ENCODE data around the gene SLC5A8. TPM values are rescaled to one million over a fixed set of nuclear protein-coding genes. Genes with fewer than 3 reads are reported as not detected.

SLC5A8 gene
- total RNA-seq, 1 experiment from 2014 or later: not detected

DNA sequence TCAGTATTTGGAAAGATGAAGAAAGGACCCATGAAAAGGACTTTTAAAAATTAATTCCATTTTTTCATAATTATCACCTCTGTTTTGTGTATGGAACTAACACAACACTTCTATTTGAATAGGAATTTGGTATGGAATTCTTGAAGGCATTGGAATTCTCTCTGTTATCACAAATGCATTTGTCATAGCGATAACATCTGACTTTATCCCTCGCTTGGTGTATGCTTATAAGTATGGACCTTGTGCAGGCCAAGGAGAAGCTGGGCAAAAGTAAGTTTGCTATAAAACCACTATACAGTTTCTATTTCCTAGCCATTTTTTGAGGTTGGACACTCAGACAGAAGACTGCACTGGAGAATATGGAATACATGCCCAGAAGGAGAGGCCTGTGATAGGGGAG, 98.6 kb downstream of the SLC5A8 start:
- CTCF ChIA-PET: no interaction called here
- POLR2A ChIA-PET: no interaction called here
- no peak for TF ChIP-seq SIN3A (IDR thresholded peaks at IDR 0.05; ENCODE audit: low read depth)
- no peak for TF ChIP-seq CEBPB (IDR thresholded peaks at IDR 0.05; ENCODE audit: low read depth)
- TF ChIP-seq SRF (IDR thresholded peaks at IDR 0.05; ENCODE audit: low read depth): no peak
- no peak for TF ChIP-seq TCF7L2 (IDR thresholded peaks at IDR 0.05; ENCODE audit: borderline replicate concordance, extremely low read depth, insufficient read depth, insufficient read length)
- no peak for TF ChIP-seq EZH2 (IDR thresholded peaks at IDR 0.05)
- TF ChIP-seq ZNF274 (IDR thresholded peaks at IDR 0.05; ENCODE audit: low read depth, low read length): no peak
- no peak for TF ChIP-seq EGR1 (IDR thresholded peaks at IDR 0.05; ENCODE audit: low read depth)
- no peak for TF ChIP-seq RAD21 (IDR thresholded peaks at IDR 0.05; ENCODE audit: low read depth)
- TF ChIP-seq YY1 (IDR thresholded peaks at IDR 0.05; ENCODE audit: extremely low read depth, insufficient replicate concordance, low read depth, low read length): no peak
- no peak for TF ChIP-seq CBX3 (IDR thresholded peaks at IDR 0.05; ENCODE audit: low read depth)
- TF ChIP-seq, protein P1, sequence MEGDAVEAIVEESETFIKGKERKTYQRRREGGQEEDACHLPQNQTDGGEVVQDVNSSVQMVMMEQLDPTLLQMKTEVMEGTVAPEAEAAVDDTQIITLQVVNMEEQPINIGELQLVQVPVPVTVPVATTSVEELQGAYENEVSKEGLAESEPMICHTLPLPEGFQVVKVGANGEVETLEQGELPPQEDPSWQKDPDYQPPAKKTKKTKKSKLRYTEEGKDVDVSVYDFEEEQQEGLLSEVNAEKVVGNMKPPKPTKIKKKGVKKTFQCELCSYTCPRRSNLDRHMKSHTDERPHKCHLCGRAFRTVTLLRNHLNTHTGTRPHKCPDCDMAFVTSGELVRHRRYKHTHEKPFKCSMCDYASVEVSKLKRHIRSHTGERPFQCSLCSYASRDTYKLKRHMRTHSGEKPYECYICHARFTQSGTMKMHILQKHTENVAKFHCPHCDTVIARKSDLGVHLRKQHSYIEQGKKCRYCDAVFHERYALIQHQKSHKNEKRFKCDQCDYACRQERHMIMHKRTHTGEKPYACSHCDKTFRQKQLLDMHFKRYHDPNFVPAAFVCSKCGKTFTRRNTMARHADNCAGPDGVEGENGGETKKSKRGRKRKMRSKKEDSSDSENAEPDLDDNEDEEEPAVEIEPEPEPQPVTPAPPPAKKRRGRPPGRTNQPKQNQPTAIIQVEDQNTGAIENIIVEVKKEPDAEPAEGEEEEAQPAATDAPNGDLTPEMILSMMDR (IDR thresholded peaks at IDR 0.05 in 2 of 3, conservative IDR thresholded peaks at IDR 0.05 in 1 of 3; ENCODE audit: borderline replicate concordance in 1 of 3, insufficient read depth in 1 of 3, low read depth in 2 of 3, low read length in 2 of 3): no peak
- TF ChIP-seq EZH2phosphoT487 (IDR thresholded peaks at IDR 0.05; ENCODE audit: borderline replicate concordance): no peak
- TF ChIP-seq, protein P2, sequence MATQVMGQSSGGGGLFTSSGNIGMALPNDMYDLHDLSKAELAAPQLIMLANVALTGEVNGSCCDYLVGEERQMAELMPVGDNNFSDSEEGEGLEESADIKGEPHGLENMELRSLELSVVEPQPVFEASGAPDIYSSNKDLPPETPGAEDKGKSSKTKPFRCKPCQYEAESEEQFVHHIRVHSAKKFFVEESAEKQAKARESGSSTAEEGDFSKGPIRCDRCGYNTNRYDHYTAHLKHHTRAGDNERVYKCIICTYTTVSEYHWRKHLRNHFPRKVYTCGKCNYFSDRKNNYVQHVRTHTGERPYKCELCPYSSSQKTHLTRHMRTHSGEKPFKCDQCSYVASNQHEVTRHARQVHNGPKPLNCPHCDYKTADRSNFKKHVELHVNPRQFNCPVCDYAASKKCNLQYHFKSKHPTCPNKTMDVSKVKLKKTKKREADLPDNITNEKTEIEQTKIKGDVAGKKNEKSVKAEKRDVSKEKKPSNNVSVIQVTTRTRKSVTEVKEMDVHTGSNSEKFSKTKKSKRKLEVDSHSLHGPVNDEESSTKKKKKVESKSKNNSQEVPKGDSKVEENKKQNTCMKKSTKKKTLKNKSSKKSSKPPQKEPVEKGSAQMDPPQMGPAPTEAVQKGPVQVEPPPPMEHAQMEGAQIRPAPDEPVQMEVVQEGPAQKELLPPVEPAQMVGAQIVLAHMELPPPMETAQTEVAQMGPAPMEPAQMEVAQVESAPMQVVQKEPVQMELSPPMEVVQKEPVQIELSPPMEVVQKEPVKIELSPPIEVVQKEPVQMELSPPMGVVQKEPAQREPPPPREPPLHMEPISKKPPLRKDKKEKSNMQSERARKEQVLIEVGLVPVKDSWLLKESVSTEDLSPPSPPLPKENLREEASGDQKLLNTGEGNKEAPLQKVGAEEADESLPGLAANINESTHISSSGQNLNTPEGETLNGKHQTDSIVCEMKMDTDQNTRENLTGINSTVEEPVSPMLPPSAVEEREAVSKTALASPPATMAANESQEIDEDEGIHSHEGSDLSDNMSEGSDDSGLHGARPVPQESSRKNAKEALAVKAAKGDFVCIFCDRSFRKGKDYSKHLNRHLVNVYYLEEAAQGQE (IDR thresholded peaks at IDR 0.05; ENCODE audit: low read depth): no peak
- TF ChIP-seq ZFX (IDR thresholded peaks at IDR 0.05): no peak
- no peak for TF ChIP-seq FOSL1 (IDR thresholded peaks at IDR 0.05; ENCODE audit: low read depth)
- no peak for TF ChIP-seq SP1 (IDR thresholded peaks at IDR 0.05; ENCODE audit: low read depth)
- RAD21 ChIA-PET (ENCODE audit: low non-redundant PET in 1 of 2, low total read pairs in 2 of 2, uncharacterized antibody in 2 of 2, unreplicated experiment in 2 of 2): no interaction called here
- ATAC-seq: no peak
- Histone ChIP-seq H3K9me3 (ENCODE audit: control insufficient read depth in 1 of 2, insufficient read depth in 1 of 2, low read depth in 1 of 2, low read length in 2 of 2) (no peaks in the 10 kb centered on the region), H3K27ac (ENCODE audit: low read depth, low read length) (no peak overlapping the region), H4K20me1 (ENCODE audit: insufficient read depth) (no peaks in the 10 kb centered on the region), H3K27me3 (ENCODE audit: insufficient read depth, low read length) (no peaks in the 10 kb centered on the region), H3K9ac (ENCODE audit: low read length) (no peak overlapping the region), H3K4me2 (ENCODE audit: low read length) (no peak overlapping the region), H3K9me2 (ENCODE audit: insufficient read depth) (no peaks in the 10 kb centered on the region), H3K36me3 (ENCODE audit: control insufficient read depth in 1 of 2, insufficient read depth in 2 of 2, low read length in 2 of 2) (no peaks in the 10 kb centered on the region), H3K4me1 (ENCODE audit: control insufficient read depth in 1 of 2, insufficient read depth in 2 of 2, low read length in 2 of 2) (no peaks in the 10 kb centered on the region), H3K4me3 (replicated peaks in 1 of 2; ENCODE audit: low read depth in 1 of 2, low read length in 2 of 2) (no peak overlapping the region), H2AFZ (ENCODE audit: low read depth, low read length, poor library complexity, severe bottlenecking) (no peak overlapping the region), H3K79me2 (ENCODE audit: insufficient read depth, low read length) (no peaks in the 10 kb centered on the region)
- BruUV-seq (replicated peaks): no TSS peak
- DNase-seq (ENCODE audit: low read depth, low spot score): no peak
- intact Hi-C loops (cut with micrococcal nuclease): no loop called here

Measured in HCT116 (cell line).